ENCODE measurements around the gene EHMT1.

GRCh38 chr9:137672907-137673791 is 54.3 kb downstream of the EHMT1 start:
- TF ChIP-seq, protein P1, sequence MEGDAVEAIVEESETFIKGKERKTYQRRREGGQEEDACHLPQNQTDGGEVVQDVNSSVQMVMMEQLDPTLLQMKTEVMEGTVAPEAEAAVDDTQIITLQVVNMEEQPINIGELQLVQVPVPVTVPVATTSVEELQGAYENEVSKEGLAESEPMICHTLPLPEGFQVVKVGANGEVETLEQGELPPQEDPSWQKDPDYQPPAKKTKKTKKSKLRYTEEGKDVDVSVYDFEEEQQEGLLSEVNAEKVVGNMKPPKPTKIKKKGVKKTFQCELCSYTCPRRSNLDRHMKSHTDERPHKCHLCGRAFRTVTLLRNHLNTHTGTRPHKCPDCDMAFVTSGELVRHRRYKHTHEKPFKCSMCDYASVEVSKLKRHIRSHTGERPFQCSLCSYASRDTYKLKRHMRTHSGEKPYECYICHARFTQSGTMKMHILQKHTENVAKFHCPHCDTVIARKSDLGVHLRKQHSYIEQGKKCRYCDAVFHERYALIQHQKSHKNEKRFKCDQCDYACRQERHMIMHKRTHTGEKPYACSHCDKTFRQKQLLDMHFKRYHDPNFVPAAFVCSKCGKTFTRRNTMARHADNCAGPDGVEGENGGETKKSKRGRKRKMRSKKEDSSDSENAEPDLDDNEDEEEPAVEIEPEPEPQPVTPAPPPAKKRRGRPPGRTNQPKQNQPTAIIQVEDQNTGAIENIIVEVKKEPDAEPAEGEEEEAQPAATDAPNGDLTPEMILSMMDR (IDR thresholded peaks at IDR 0.05; ENCODE audit: low read length): peak; percentile 91
- TF ChIP-seq EZH2 (optimal IDR thresholded peaks at IDR 0.05; ENCODE audit: low read depth, low read length) (no peak), EZH2phosphoT487 (IDR thresholded peaks at IDR 0.05; ENCODE audit: low read length) (no peak)

All from MM.1S (cell line).